ENCODE data around the gene CR1L. TPM values are rescaled to one million over a fixed set of nuclear protein-coding genes. Genes with fewer than 3 reads are reported as not detected.
"Not testable (repeated sequence)": the region's sequence is repeated elsewhere in the genome, so short reads cannot be mapped to it uniquely, and the experiment has no call there.

The CR1L gene
- total and polyA plus RNA-seq, 10 donors, result 0.63 to 7.1 (median 1.3) TPM

DNA sequence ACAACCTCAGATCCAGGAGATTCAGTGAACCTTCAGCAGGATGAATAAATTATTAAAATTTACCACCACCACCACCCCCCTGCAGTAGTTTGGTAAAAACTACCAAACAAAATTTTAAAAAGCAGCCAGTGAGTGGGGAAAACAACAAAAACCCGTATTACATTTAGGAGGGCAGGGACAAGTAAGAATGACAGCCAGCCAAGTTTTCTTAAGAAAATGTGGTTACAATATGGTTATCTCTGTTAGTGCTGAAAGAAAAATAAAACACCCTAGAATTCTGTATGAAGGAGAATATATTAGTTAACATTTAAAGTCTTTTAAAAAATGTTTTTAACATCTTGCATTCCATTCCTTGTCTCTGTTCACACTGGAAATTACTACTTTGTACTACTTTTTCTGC, 121.6 kb downstream of the CR1L start:
- Histone ChIP-seq H3K27ac (no peak overlapping the region), H3K4me3 (no peak overlapping the region), H3K9me3 (peaks cover 0 to 16% (median 12%) of the 10 kb centered on the region in 8 donors), H3K36me3 (peaks cover 0 to 97% (median 41%) of the 10 kb centered on the region in 6 donors), H3K27me3 (replicated peaks in 1 of 7) (no peaks in the 10 kb centered on the region), H3K4me1 (no peaks in the 10 kb centered on the region)
- no peak for DNase-seq
- intact Hi-C loops (cut with DNase I; ENCODE audit: low total_unique reads), result no loop called here
- TF ChIP-seq CTCF (IDR thresholded peaks at IDR 0.05 in 8 of 11, conservative IDR thresholded peaks at IDR 0.05 in 3 of 11), result no peak
- no peak for TF ChIP-seq POLR2AphosphoS5 (IDR thresholded peaks at IDR 0.05)
- TF ChIP-seq POLR2A (IDR thresholded peaks at IDR 0.05), result no peak
- WGBS, 5 donors, result 84 to 98% (median 91%) methylated on average over 1 of the region's 1 CpG

GRCh38 chr1:207770514-207770913, 125.6 kb downstream of the CR1L start:
- intact Hi-C loops (cut with DNase I; ENCODE audit: low total_unique reads); H3K27me3 ChIP-seq (replicated peaks in 1 of 7); H3K27ac ChIP-seq; DNase-seq; H3K4me3 ChIP-seq; H3K4me1 ChIP-seq: not testable (repeated sequence)
- 93 to 100% (median 96%) methylated on average over 3 to 4 of the region's 4 CpGs for WGBS, 5 donors
- Histone ChIP-seq H3K9me3 (peaks cover 0 to 30% (median 21%) of the 10 kb centered on the region in 8 donors), H3K36me3 (peaks cover 0 to 97% (median 24%) of the 10 kb centered on the region in 6 donors)

Small RNAs within 50 kb of the gene (small RNA-seq; reads per million reads assigned to genes)
- 0 reads per million in 4 donors for gene RNA5SP534

Other genes starting within 250 kb of the CR1L start
- gene CR2, start 190.8 kb upstream of the CR1L start, total RNA-seq, result 100 to 1,000 TPM in 6 of 7 donors, 10 to 100 TPM in 1; 87.2 to 174 (median 111) TPM
- 100 to 1,000 TPM; 190 to 284 (median 254) TPM for gene CR2, start 190.8 kb upstream of the CR1L start, polyA plus RNA-seq
- gene CR1, start 149.0 kb upstream of the CR1L start, total RNA-seq, result 100 to 1,000 TPM; 126 to 290 (median 182) TPM
- 10 to 100 TPM; 30.5 to 36.0 (median 32.5) TPM for gene CR1, start 149.0 kb upstream of the CR1L start, polyA plus RNA-seq
- gene CD46, start 106.9 kb downstream of the CR1L start, total RNA-seq, result 100 to 1,000 TPM; 159 to 218 (median 199) TPM
- 10 to 100 TPM; 63.4 to 73.4 (median 64.8) TPM for gene CD46, start 106.9 kb downstream of the CR1L start, polyA plus RNA-seq